HepG2 (cell line): ENCODE results near the gene POLR2H. TPM values are rescaled to one million over a fixed set of nuclear protein-coding genes. Genes with fewer than 3 reads are reported as not detected.

Source experiments
- ATF5 ChIP-seq: sonication (generic); formaldehyde crosslinking; IDR thresholded peaks from 2 replicates; pipeline ENCODE4 v1.4.0; 2020; ENCODE audit warnings: mild to moderate bottlenecking, low read depth, missing genetic modification reagents
- CEBPZ ChIP-seq: IDR thresholded peaks from 2 replicates; pipeline ENCODE4 v1.6.1; 2012; ENCODE audit warnings: low read length, improper control_type of control experiment
- CENPX ChIP-seq: sonication (generic); formaldehyde crosslinking; IDR thresholded peaks from 2 replicates; pipeline ENCODE4 v1.9.0; 2021; ENCODE audit warnings: mild to moderate bottlenecking, missing genetic modification reagents, moderate library complexity
- E2F1 ChIP-seq: sonication (generic); formaldehyde crosslinking; IDR thresholded peaks from 2 replicates; pipeline ENCODE4 v1.5.0; 2020; ENCODE audit warnings: missing genetic modification reagents
- ETV5 ChIP-seq: IDR thresholded peaks from 2 replicates; pipeline ENCODE4 v1.6.1; 2018; ENCODE audit warnings: missing biosample characterization, missing genetic modification reagents, inconsistent platforms, borderline replicate concordance
- FOXA1 ChIP-seq, 2 experiments: fragments of 450-650 bp in 1 of 2; sonication (generic) in 1 of 2; formaldehyde crosslinking in 1 of 2; IDR thresholded peaks; 2 replicates each; pipeline versions ENCODE4 v1.4.0 to v1.6.1; 2016 to 2020; ENCODE audit warnings: missing genetic modification reagents in 1 of 2
- GATA4 ChIP-seq: sonication (generic); IDR thresholded peaks from 2 replicates; pipeline ENCODE4 v1.6.1; 2016; ENCODE audit warnings: antibody characterized with exemption, low read depth, borderline replicate concordance
- GTF2F1 ChIP-seq: fragments of 150-350 bp; IDR thresholded peaks from 2 replicates; pipeline ENCODE4 v1.6.1; 2014; ENCODE audit warnings: low read length
- NCOA2 ChIP-seq: sonication (generic); formaldehyde crosslinking; IDR thresholded peaks from 2 replicates; pipeline ENCODE4 v1.8.0; 2022; ENCODE audit warnings: inconsistent platforms
- SIX1 ChIP-seq: sonication (generic); formaldehyde crosslinking; IDR thresholded peaks from 2 replicates; pipeline ENCODE4 v1.4.0; 2020; ENCODE audit warnings: missing genetic modification reagents, borderline replicate concordance
- SNAPC4 ChIP-seq: sonication (generic); formaldehyde crosslinking; IDR thresholded peaks from 2 replicates; pipeline ENCODE4 v1.4.0; 2020; ENCODE audit warnings: mild to moderate bottlenecking, missing genetic modification reagents
- TAF1 ChIP-seq: sonication (generic); formaldehyde crosslinking; IDR thresholded peaks from 2 replicates; pipeline ENCODE4 v1.4.0; 2020; ENCODE audit warnings: missing genetic modification reagents
- TCF7L2 ChIP-seq: IDR thresholded peaks from 2 replicates; pipeline ENCODE4 v1.6.1; 2011; ENCODE audit warnings: mild to moderate bottlenecking, low read depth, low read length, moderate library complexity
- TERF1 ChIP-seq: sonication (generic); formaldehyde crosslinking; IDR thresholded peaks from 2 replicates; pipeline ENCODE4 v1.8.0; 2022; ENCODE audit warnings: mild to moderate bottlenecking, missing genetic modification reagents, moderate library complexity
- TFDP2 ChIP-seq: sonication (generic); formaldehyde crosslinking; IDR thresholded peaks from 2 replicates; pipeline ENCODE4 v1.4.0; 2020; ENCODE audit warnings: missing genetic modification reagents
- ZNF333 ChIP-seq: sonication (generic); formaldehyde crosslinking; IDR thresholded peaks from 2 replicates; pipeline ENCODE4 v1.4.0; 2020; ENCODE audit warnings: mild to moderate bottlenecking, missing genetic modification reagents, borderline replicate concordance
- ZNF619 ChIP-seq: sonication (generic); formaldehyde crosslinking; IDR thresholded peaks from 2 replicates; pipeline ENCODE4 v1.4.0; 2020; ENCODE audit warnings: mild to moderate bottlenecking, missing genetic modification reagents
- ZSCAN31 ChIP-seq: sonication (generic); formaldehyde crosslinking; IDR thresholded peaks from 2 replicates; pipeline ENCODE4 v1.5.0; 2020; ENCODE audit warnings: low read depth, mild to moderate bottlenecking, missing genetic modification reagents
- polyA plus RNA-seq, 8 experiments: library from polyadenylated mRNA; depleted of rRNA in 3 of 8; stranded (reverse) in 7 of 8; unstranded in 1 of 8; fragments of >200 nt; fragmentation: Illumina TruSeq in 4 of 8; extraction: Trizol in 4 of 8; gene quantifications; 2 replicates each; pipeline versions ENCODE4 v1.2.1 to v1.2.3, GENCODE V29; 2011 to 2016; ENCODE audit warnings: low read depth in 4 of 8, missing spikeins in 1 of 8, mixed read lengths in 1 of 8; ENCODE audit not compliant: insufficient read depth in 1 of 8
- total RNA-seq, 5 experiments: library from RNA; depleted of rRNA; stranded (reverse); fragments of >200 nt; fragmentation: Illumina TruSeq; extraction: Trizol; gene quantifications; 2 replicates each; pipeline ENCODE4 v1.2.3, GENCODE V29; 2016; ENCODE audit warnings: low read depth in 1 of 5

The POLR2H gene
- total and polyA plus RNA-seq, 2 of the 13 experiments (the other 11 are each of a cell fraction or from before 2014, with no cell fraction given), result 118 to 194 TPM

GRCh38 chr3:184377374-184377773 lies 15.9 kb downstream of the POLR2H start (continued):
- TF ChIP-seq ZNF333 (CRISPR knock-in tag), result no peak; the same call in 1 of the 2 replicates
- TF ChIP-seq ZNF619 (CRISPR knock-in tag), result no peak
- TF ChIP-seq CEBPZ, result no peak
- TF ChIP-seq CENPX (CRISPR knock-in tag), result no peak
- TF ChIP-seq TCF7L2, result no peak
- no peak for TF ChIP-seq GATA4
- TF ChIP-seq GTF2F1, result no peak
- no peak for TF ChIP-seq SIX1
- TF ChIP-seq NCOA2 (CRISPR knock-in tag), result no peak
- TF ChIP-seq TERF1 (CRISPR knock-in tag), result no peak
- no peak for TF ChIP-seq SNAPC4 (CRISPR knock-in tag)
- TF ChIP-seq TAF1 (CRISPR knock-in tag), result no peak
- TF ChIP-seq FOXA1 (IDR thresholded peaks at IDR 0.05), result no peak
- peak; percentile 80 for TF ChIP-seq FOXA1 (CRISPR knock-in tag; IDR thresholded peaks at IDR 0.05)
- no peak for TF ChIP-seq ATF5 (CRISPR knock-in tag)
- no peak for TF ChIP-seq ZSCAN31 (CRISPR knock-in tag)
- peak; percentile 7; the same call in 1 of the 2 replicates for TF ChIP-seq TFDP2 (CRISPR knock-in tag)
- no peak for TF ChIP-seq E2F1 (CRISPR knock-in tag)
- TF ChIP-seq ETV5 (CRISPR knock-in tag), result peak; percentile 48
